NT2/D1 (cell line): ENCODE measurements around the gene OTOF.

ENCODE experiments used
- SUZ12 ChIP-seq: IDR thresholded peaks from 2 replicates; pipeline ENCODE4 v1.6.1; 2011; ENCODE audit not compliant: insufficient read length, insufficient read depth; ENCODE audit errors: extremely low read depth
- ZNF274 ChIP-seq: IDR thresholded peaks from 2 replicates; pipeline ENCODE4 v1.6.1; 2011; ENCODE audit warnings: mild to moderate bottlenecking, low read depth, low read length

DNA sequence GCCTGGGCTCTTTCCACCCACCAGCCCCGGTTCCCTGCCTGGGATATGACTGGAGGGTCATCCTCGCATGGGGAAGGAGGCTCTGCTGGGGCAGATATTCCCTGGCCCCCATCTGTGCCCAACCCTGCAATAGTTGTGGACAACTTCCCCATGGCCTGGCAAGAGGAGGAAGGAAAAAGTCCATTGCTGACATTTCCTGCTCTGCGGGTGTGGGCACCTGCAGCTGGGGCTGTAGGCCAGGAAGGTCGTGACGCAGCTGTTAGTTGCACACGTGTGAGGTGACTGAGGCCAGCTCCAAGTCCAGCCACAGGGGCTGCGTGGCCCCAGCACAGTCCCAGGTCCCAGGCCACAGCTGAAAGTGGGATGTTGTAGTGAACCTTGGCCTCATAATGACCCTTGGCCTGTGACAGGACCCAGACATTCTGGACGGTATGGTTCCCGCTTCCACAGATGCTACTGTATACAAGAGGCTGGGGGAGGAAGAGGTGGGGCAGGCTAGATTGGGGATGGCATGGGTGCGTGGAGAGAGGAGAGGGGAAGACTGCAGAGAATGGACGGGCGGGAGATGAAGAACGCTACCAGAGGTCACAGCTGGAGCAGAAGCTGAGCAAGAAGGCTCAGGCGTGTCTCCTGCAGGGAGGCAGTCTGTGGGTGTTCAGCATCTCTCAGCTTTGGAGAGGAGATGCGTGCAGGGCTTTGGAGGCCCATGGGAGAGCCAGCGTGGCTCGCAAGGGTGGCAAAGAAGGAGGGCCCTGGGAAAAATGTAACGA lies 22.1 kb downstream of the OTOF start:
- TF ChIP-seq ZNF274 = no peak
- TF ChIP-seq SUZ12 = no peak
